Choroid plexus epithelial cell (primary cell): ENCODE data around the gene DZIP3.

Source experiments
- DNase-seq: peaks from one replicate; pipeline ENCODE4 v3.0.0-alpha.2; 2010; ENCODE audit warnings: low read depth
- H3K4me3 ChIP-seq: 2 replicates; pipeline ENCODE4 v1.5.1; 2011; ENCODE audit warnings: low read depth, mild to moderate bottlenecking, control low read depth, low read length, moderate library complexity
- TF ChIP-seq, protein P1 (sequence below): conservative IDR thresholded peaks from 2 replicates; pipeline ENCODE4 v1.5.1; 2011; ENCODE audit warnings: low read depth, mild to moderate bottlenecking, control low read depth, inconsistent platforms, low read length, moderate library complexity

The DZIP3 gene

DNA sequence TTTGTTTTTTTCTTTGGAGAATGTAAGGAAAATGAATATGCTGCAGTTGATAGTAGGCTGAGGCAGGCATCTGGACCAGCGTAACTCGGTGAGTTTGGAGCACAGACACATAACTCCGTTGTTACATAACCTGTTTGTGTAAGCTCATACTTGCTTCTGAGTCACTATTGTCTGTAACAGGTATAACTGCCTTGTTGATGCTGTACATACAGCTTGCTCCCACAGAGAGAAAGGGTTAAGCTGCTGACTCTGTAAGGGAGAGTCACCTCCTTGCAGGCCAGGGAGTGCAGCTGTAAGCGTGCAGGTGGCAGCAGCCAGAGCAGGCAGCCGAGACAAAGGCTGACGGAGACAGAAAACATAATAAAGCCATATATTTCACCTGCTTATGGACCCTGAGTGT, 147.3 kb downstream of the DZIP3 start:
- TF ChIP-seq, protein P1, sequence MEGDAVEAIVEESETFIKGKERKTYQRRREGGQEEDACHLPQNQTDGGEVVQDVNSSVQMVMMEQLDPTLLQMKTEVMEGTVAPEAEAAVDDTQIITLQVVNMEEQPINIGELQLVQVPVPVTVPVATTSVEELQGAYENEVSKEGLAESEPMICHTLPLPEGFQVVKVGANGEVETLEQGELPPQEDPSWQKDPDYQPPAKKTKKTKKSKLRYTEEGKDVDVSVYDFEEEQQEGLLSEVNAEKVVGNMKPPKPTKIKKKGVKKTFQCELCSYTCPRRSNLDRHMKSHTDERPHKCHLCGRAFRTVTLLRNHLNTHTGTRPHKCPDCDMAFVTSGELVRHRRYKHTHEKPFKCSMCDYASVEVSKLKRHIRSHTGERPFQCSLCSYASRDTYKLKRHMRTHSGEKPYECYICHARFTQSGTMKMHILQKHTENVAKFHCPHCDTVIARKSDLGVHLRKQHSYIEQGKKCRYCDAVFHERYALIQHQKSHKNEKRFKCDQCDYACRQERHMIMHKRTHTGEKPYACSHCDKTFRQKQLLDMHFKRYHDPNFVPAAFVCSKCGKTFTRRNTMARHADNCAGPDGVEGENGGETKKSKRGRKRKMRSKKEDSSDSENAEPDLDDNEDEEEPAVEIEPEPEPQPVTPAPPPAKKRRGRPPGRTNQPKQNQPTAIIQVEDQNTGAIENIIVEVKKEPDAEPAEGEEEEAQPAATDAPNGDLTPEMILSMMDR: no peak
- no peak overlapping the region for H3K4me3 ChIP-seq
- no peak for DNase-seq

DNA sequence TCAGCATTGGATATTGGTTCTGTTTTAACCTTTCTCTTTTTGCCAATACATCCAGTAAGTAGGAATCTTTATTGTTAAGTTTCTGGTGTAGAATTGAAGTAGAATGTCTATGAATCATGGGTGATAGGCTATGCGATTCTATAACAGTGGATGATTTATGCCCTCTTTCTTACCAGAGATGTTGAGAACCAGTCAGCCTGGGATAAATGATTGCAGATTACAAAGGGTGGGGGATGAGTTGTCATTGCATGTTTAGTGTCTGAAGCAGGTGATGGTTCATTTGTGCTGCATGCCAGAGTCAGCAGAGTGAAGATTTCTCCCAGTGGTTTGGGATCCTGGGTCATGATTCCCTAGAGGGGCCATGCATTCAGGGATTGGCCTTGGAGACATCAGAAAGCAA, 153.4 kb downstream of the DZIP3 start:
- TF ChIP-seq, protein P1: no peak
- no peak for DNase-seq
- no peak overlapping the region for H3K4me3 ChIP-seq
